ENCODE measurements around the gene MAML3.

The MAML3 gene

GRCh38 chr4:140127422-140127821, 26.6 kb downstream of the MAML3 start:
- no peak for DNase-seq

- no peak for DNase-seq
Observed at GRCh38 chr4:140126261-140126660, 27.7 kb downstream of the MAML3 start.

GRCh38 chr4:140125374-140125773, 28.6 kb downstream of the MAML3 start:
- DNase-seq, result no peak

- DNase-seq, result no peak
Observed at GRCh38 chr4:140123666-140124377, 30.2 kb downstream of the MAML3 start.

GRCh38 chr4:140122891-140123290, 31.1 kb downstream of the MAML3 start:
- DNase-seq, result no peak

- no peak for DNase-seq
Observed at GRCh38 chr4:140121646-140122045, 32.3 kb downstream of the MAML3 start.

- no peak for DNase-seq
Observed at GRCh38 chr4:140118931-140119640, 34.9 kb downstream of the MAML3 start.

- DNase-seq, result no peak
Observed at GRCh38 chr4:140117947-140118346, 36.0 kb downstream of the MAML3 start.

- DNase-seq, result no peak
Observed at GRCh38 chr4:140116442-140117104, 37.4 kb downstream of the MAML3 start.

GRCh38 chr4:140115140-140115539, 38.8 kb downstream of the MAML3 start:
- DNase-seq, result no peak

GRCh38 chr4:140113653-140114052, 40.3 kb downstream of the MAML3 start:
- DNase-seq, result no peak

GRCh38 chr4:140112576-140112975, 41.4 kb downstream of the MAML3 start:
- DNase-seq, result no peak

- DNase-seq, result no peak
Observed at GRCh38 chr4:140111256-140111655, 42.7 kb downstream of the MAML3 start.

GRCh38 chr4:140110542-140111215, 43.3 kb downstream of the MAML3 start:
- no peak for DNase-seq

- DNase-seq, result no peak
Observed at GRCh38 chr4:140109737-140110136, 44.2 kb downstream of the MAML3 start.

- DNase-seq, result no peak
Observed at GRCh38 chr4:140109292-140109691, 44.7 kb downstream of the MAML3 start.

GRCh38 chr4:140108713-140109230, 45.2 kb downstream of the MAML3 start:
- no peak for DNase-seq

- DNase-seq, result no peak
Observed at GRCh38 chr4:140108243-140108642, 45.7 kb downstream of the MAML3 start.

- DNase-seq, result no peak
Observed at GRCh38 chr4:140106289-140106844, 47.6 kb downstream of the MAML3 start.

GRCh38 chr4:140105436-140105835, 48.5 kb downstream of the MAML3 start:
- DNase-seq, result no peak

- DNase-seq, result no peak
Observed at GRCh38 chr4:140103676-140104075, 50.3 kb downstream of the MAML3 start.
